Common myeloid progenitor, CD34-positive (primary cell): ENCODE data around the gene RAB19.
"Not testable (repeated sequence)": the region's sequence is repeated elsewhere in the genome, so short reads cannot be mapped to it uniquely, and the experiment has no call there.

Experiments
- CTCF ChIA-PET: fragments of 350-600 bp; sonication (Branson Sonifier 250); formaldehyde crosslinking; loops from one replicate; lab custom pipeline; 2021; ENCODE audit warnings: antibody characterized with exemption; lab: Charles Lee
- POLR2A ChIA-PET: fragments of 350-600 bp; sonication (Branson Sonifier 250); formaldehyde crosslinking; loops from one replicate; lab custom pipeline; 2021; ENCODE audit warnings: antibody characterized with exemption; lab: Charles Lee
- DNase-seq, 3 donors: peaks; one replicate each; pipeline versions ENCODE4 v3.0.0 to v3.0.0-alpha.2; 2013
- H3K27ac ChIP-seq, 2 experiments: 1 replicate in 1 of 2; 2 replicates in 1 of 2; pipeline ENCODE4 v1.7.0; 2013; ENCODE audit warnings: inconsistent platforms in 2 of 2, low read length in 2 of 2, mild to moderate bottlenecking in 2 of 2, low read depth in 1 of 2, moderate library complexity in 1 of 2; ENCODE audit not compliant: severe bottlenecking in 2 of 2, insufficient read depth in 1 of 2, poor library complexity in 1 of 2
- H3K27me3 ChIP-seq, 5 experiments: replicated peaks in 2 of 5; 1 replicate in 3 of 5; 2 replicates in 2 of 5; pipeline versions ENCODE4 v1.6.1 to v1.7.0; 2013; ENCODE audit warnings: low read length in 4 of 5, mild to moderate bottlenecking in 2 of 5, moderate library complexity in 2 of 5, inconsistent platforms in 1 of 5; ENCODE audit not compliant: insufficient read depth in 5 of 5, control insufficient read depth in 4 of 5
- H3K36me3 ChIP-seq, 4 experiments: 1 replicate in 2 of 4; 2 replicates in 2 of 4; pipeline versions ENCODE4 v1.6.1 to v1.7.0; 2013; ENCODE audit warnings: low read length in 3 of 4, control low read depth in 1 of 4, mild to moderate bottlenecking in 1 of 4; ENCODE audit not compliant: control insufficient read depth in 4 of 4, insufficient read depth in 4 of 4
- H3K4me1 ChIP-seq, 4 experiments: 1 replicate in 3 of 4; 2 replicates in 1 of 4; pipeline versions ENCODE4 v1.6.1 to v1.7.1; 2013; ENCODE audit warnings: low read length in 3 of 4, mild to moderate bottlenecking in 3 of 4, control low read depth in 1 of 4, inconsistent platforms in 1 of 4, moderate library complexity in 1 of 4; ENCODE audit not compliant: control insufficient read depth in 4 of 4, insufficient read depth in 4 of 4; ENCODE audit errors: control extremely low read depth in 1 of 4
- H3K4me3 ChIP-seq, 7 experiments: 1 replicate in 4 of 7; 2 replicates in 3 of 7; pipeline versions ENCODE4 v1.5.1 to v1.7.0; 2013; ENCODE audit warnings: mild to moderate bottlenecking in 7 of 7, low read length in 6 of 7, moderate library complexity in 6 of 7, inconsistent platforms in 2 of 7, low read depth in 2 of 7, control low read depth in 1 of 7; ENCODE audit not compliant: insufficient read depth in 4 of 7, control insufficient read depth in 1 of 7; ENCODE audit errors: extremely low read depth in 1 of 7
- H3K9me3 ChIP-seq, 5 experiments: 1 replicate in 4 of 5; 2 replicates in 1 of 5; pipeline versions ENCODE4 v1.6.1 to v1.7.1; 2013; ENCODE audit warnings: low read length in 4 of 5, mild to moderate bottlenecking in 2 of 5, inconsistent platforms in 1 of 5, low read depth in 1 of 5, moderate library complexity in 1 of 5; ENCODE audit not compliant: control insufficient read depth in 4 of 5, insufficient read depth in 2 of 5; ENCODE audit errors: control extremely low read depth in 1 of 5
- WGBS: methylation state at CpG from one replicate; pipeline ENCODE4 v1.1.5; 2013; ENCODE audit not compliant: insufficient coverage; 5-methylcytosine and 5-hydroxymethylcytosine counted together

RAB19 gene

DNA sequence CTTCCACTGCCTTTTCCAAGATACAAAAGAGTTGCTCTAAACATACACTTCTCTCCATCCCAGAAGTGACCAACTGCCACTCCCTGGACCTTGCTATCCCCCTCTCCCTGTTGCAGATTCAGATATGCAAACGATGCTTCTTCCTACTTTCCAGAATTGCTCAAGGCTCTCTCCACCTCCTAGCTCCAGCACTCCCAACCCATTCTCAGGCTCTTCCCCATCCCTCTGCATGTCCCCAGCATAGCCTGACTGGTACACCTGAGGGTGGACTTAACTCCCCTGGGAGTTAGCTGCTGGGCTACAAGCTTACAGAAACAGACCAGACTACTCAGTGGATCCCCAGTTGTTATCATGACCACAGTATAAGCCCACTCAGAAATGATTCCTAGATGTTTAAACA is 47.9 kb downstream of the RAB19 start:
- H3K27ac ChIP-seq: no peak overlapping the region
- CTCF ChIA-PET: interaction anchor here (1.1 kb wide), 1 partner anchor 12 kb away, joined by 3 read pairs; no protein-coding TSS in a partner anchor
- H3K9me3 ChIP-seq: no peaks in the 10 kb centered on the region
- 88% methylated on average over 1 of the region's 1 CpG for WGBS
- H3K36me3 ChIP-seq: peaks cover 16 to 37% (median 25%) of the 10 kb centered on the region in 4 experiments
- no peaks in the 10 kb centered on the region for H3K27me3 ChIP-seq
- peaks cover 0 to 11% (median 8%) of the 10 kb centered on the region in 4 experiments for H3K4me1 ChIP-seq
- DNase-seq: no peak
- no peak overlapping the region for H3K4me3 ChIP-seq
- POLR2A ChIA-PET: no interaction called here

DNA sequence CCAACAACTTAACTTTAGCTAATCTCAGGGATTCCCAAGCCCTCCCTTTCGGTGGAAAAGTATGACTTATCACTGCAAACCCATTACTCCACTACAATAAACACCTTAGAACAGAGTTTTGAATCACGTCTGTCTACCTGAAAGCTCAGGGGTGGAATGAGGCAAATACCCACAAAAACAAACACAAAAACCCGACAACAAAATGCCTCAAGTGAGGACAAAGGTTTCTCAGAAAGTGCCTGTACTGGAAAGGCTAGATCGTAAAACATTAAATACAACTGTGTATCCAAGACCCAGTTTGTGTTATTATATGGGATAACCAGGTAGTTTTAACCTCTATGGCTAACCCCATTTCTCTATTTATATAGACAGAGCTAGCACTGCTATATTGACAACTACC is 49.4 kb downstream of the RAB19 start:
- POLR2A ChIA-PET: no interaction called here
- no peak for DNase-seq
- no peak overlapping the region for H3K4me3 ChIP-seq
- no peaks in the 10 kb centered on the region for H3K27me3 ChIP-seq
- CTCF ChIA-PET: no interaction called here
- WGBS: 100% methylated on average over 2 of the region's 4 CpGs
- H3K36me3 ChIP-seq: peaks cover 17 to 50% (median 35%) of the 10 kb centered on the region in 4 experiments
- no peaks in the 10 kb centered on the region for H3K9me3 ChIP-seq
- no peak overlapping the region for H3K27ac ChIP-seq
- H3K4me1 ChIP-seq: peaks cover 0 to 11% (median 8%) of the 10 kb centered on the region in 4 experiments

DNA sequence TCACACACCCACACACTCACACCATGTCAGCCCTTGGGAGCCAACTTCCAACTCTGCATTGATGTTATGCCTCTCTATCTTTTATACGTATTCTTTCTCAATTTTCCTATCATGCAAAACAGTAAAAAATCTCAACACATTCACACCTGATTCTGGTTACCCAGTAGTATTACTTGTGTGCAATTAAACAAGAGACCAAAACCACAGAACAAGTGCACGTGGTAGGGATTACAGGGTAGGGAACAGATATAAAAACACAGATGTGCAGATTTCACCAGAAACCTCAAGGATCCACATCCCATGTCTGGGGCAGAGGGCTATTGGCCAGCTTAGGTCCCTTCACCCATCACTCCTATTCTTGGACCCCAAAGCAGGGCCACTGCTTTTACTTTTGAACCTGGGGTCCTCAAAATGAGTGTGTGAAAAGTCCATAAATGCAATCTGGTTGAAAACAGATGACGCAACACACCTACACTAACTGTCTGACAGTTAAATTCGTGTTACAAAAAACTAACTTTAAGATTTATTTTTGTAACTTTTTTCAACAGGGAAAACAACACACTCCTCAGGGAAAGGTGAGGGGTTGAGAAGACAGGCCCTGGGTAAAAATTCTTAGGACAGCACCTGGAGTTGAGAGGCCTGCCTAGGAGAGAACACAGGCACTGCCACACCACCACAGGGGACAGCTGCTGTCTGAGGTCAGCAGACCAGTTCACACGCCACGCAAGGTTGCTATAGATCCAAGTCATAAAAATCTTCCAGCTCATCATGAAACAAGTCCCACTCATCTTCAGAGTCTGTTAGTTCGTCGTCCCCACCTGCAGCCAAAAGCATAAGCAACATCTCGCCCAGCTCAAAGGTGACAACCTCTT is 50.2 kb downstream of the RAB19 start:
- peaks cover 24 to 57% (median 39%) of the 10 kb centered on the region in 4 experiments for H3K36me3 ChIP-seq
- CTCF ChIA-PET, H3K4me3 ChIP-seq, H3K9me3 ChIP-seq, H3K27ac ChIP-seq, DNase-seq, POLR2A ChIA-PET, H3K27me3 ChIP-seq: not testable (repeated sequence)
- 89% methylated on average over 7 of the region's 9 CpGs for WGBS
- peaks cover 0 to 11% (median 8%) of the 10 kb centered on the region in 4 experiments for H3K4me1 ChIP-seq

DNA sequence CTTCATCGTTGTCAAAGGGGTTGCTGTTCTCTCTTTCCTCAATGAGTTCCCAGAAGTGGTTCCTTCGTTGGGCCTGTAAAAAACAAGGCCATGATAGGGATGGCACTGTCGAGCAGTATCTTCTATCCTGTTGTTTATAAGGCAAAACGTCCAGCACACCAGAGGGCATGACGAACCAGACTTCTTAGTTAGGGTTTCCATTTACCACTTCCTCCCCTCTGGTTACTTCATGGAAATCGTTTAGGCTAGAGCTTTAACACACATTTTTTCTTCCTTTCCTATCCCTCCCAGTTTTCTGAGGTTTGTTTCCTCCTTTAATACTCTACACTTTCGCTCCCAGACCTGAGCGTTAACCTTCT is 50.8 kb downstream of the RAB19 start:
- POLR2A ChIA-PET: no interaction called here
- H3K36me3 ChIP-seq: peaks cover 25 to 61% (median 43%) of the 10 kb centered on the region in 4 experiments
- CTCF ChIA-PET: interaction anchor here (1.4 kb wide), 1 partner anchor 10 kb away, joined by 4 read pairs; no protein-coding TSS in a partner anchor

GRCh38 chr7:140455743-140456142 is 51.9 kb downstream of the RAB19 start:
- DNase-seq: no peak
- ChIA-PET CTCF (interaction anchor here (1.0 to 1.4 kb wide), 2 partner anchors 9 to 38 kb away, joined by 3 to 4 read pairs; no protein-coding TSS in a partner anchor), POLR2A (no interaction called here)
- Histone ChIP-seq H3K9me3 (no peaks in the 10 kb centered on the region), H3K36me3 (peaks cover 25 to 68% (median 47%) of the 10 kb centered on the region in 4 experiments), H3K4me1 (peaks cover 0 to 5% (median 0%) of the 10 kb centered on the region in 4 experiments), H3K27ac (no peak overlapping the region), H3K27me3 (no peaks in the 10 kb centered on the region), H3K4me3 (no peak overlapping the region)
- 100% methylated on average over 1 of the region's 4 CpGs for WGBS

More for the DNA sequence above, 50.8 kb downstream of the RAB19 start:
- WGBS: 84% methylated on average over 8 of the region's 8 CpGs
- DNase-seq: no peak
- H3K9me3 ChIP-seq: no peaks in the 10 kb centered on the region
- no peaks in the 10 kb centered on the region for H3K27me3 ChIP-seq
- no peak overlapping the region for H3K4me3 ChIP-seq
- no peak overlapping the region for H3K27ac ChIP-seq
- peaks cover 0 to 11% (median 8%) of the 10 kb centered on the region in 4 experiments for H3K4me1 ChIP-seq

DNA sequence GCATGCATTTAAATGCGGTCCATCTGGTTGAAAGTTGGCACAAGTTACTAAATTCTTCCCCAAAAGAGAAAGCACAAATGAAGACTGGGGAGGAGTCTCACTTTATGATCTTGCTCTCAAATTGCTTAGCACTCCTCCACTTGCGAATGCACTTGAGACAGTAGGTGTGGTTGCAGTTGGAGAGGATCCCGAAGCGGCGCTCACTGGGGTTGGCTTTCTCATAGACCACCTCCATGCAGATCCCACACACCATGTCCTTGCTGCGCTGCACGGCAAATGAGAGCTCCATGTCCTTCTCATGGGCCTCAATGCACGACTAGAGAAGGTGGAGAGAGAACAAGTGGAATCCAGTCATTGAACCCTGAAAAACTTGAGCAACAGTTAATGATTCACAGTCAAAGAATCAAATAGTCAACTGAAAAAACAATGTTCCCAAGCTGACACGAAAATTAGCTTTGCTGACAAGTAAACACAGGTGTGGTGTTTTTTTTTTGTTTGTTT is 52.7 kb downstream of the RAB19 start:
- CTCF ChIA-PET: no interaction called here
- Histone ChIP-seq H3K4me3 (no peak overlapping the region), H3K9me3 (no peaks in the 10 kb centered on the region), H3K27ac (no peak overlapping the region), H3K36me3 (peaks cover 25 to 73% (median 52%) of the 10 kb centered on the region in 4 experiments), H3K27me3 (no peaks in the 10 kb centered on the region), H3K4me1 (no peaks in the 10 kb centered on the region)
- 100% methylated on average over 3 of the region's 9 CpGs for WGBS
- POLR2A ChIA-PET: no interaction called here
- no peak for DNase-seq

DNA sequence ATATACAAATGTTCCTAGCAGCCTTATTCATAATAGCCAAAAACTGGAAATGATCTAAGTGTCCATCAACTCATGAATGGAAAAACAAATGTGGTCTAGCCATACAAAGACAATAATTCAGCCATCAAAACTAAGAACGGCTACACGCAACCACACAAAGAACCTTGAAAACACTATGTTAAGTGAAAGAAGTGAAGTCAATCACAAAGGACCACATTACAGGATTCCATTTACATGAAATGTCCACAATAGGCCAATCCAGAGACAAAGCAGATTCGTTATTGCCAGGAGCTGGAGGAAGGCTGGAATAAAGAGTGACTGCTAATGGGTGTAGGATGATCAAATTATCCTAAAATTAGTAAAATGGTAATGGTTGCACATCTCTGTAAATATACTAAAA is 54.3 kb downstream of the RAB19 start:
- H3K27me3 ChIP-seq: no peaks in the 10 kb centered on the region
- CTCF ChIA-PET: no interaction called here
- peaks cover 29 to 83% (median 56%) of the 10 kb centered on the region in 4 experiments for H3K36me3 ChIP-seq
- no peaks in the 10 kb centered on the region for H3K4me1 ChIP-seq
- no peak overlapping the region for H3K27ac ChIP-seq
- H3K4me3 ChIP-seq: no peak overlapping the region
- H3K9me3 ChIP-seq: no peaks in the 10 kb centered on the region
- DNase-seq: no peak
- POLR2A ChIA-PET: no interaction called here
- WGBS: no CpG with 5 or more reads among the region's 3 CpGs
